Measurements from ENCODE around the gene HGFAC. TPM values are rescaled to one million over a fixed set of nuclear protein-coding genes. Genes with fewer than 3 reads are reported as not detected.

The HGFAC gene
- total and polyA plus RNA-seq, 10 of the 15 experiments (the other 5 are each of a cell fraction or from before 2014, with no cell fraction given): 0.38 TPM; not detected in 9

DNA sequence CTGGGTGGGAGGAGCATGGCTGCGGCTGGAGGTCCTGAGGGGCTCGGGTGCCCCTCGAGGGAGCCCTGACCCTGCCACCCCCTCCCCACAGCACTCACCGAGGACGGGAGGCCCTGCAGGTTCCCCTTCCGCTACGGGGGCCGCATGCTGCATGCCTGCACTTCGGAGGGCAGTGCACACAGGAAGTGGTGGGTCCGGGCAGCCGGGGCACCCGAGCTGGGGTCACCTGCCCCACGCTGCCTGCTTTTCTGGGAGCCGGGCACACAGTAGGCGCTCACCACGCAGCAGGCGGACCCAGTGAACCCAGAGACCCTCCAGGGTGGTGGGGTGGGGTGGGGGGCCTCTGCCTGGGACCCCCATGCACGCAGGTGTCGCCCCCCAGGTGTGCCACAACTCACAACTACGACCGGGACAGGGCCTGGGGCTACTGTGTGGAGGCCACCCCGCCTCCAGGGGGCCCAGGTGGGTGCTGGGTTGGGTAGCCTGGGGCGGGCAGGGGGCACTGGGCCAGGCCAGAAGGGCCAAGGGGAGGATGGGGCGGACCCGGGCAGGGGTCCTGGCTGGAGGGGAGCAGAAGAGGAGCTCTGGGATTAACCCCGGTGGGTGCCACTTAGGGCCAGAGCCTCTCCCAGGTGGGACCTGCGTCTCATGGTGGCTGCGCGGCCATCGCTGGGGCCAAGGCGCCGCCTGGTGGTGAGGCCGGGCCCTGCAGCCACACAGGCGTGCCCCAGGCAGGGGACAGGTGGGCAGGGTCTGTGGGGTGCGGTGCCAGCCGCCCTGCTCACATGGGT, 1.4 kb downstream of the HGFAC start (continued):
- TF ChIP-seq DPF2 (IDR thresholded peaks at IDR 0.05) (0 out of 2 replicates have a peak, but pooled peaks have one; percentile 22), TCF12 (IDR thresholded peaks at IDR 0.05; ENCODE audit: low read depth, low read length) (0 out of 2 replicates have a peak, but pooled peaks have one; percentile 45), TCF3 (IDR thresholded peaks at IDR 0.05; ENCODE audit: borderline replicate concordance, insufficient read depth, low read depth, low read length) (0 out of 2 replicates have a peak, but pooled peaks have one; percentile 43), BHLHE40 (IDR thresholded peaks at IDR 0.05; ENCODE audit: borderline replicate concordance in 1 of 2, low read depth in 2 of 2, low read length in 1 of 2) (peak in 1 of 2 experiments; percentile 39; a peak in 2 of 4 replicates), GATAD2B (conservative IDR thresholded peaks at IDR 0.05; ENCODE audit: low read depth) (0 out of 2 replicates have a peak, but pooled peaks have one; percentile 31), SMC3 (IDR thresholded peaks at IDR 0.05; ENCODE audit: borderline replicate concordance, low read length) (peak; percentile 100), MEF2A (IDR thresholded peaks at IDR 0.05; ENCODE audit: insufficient read depth, low read depth, low read length) (no peak), IRF3 (IDR thresholded peaks at IDR 0.05) (0 out of 2 replicates have a peak, but pooled peaks have one; percentile 28), CBX3 (IDR thresholded peaks at IDR 0.05; ENCODE audit: borderline replicate concordance, low read depth) (no peak)

DNA sequence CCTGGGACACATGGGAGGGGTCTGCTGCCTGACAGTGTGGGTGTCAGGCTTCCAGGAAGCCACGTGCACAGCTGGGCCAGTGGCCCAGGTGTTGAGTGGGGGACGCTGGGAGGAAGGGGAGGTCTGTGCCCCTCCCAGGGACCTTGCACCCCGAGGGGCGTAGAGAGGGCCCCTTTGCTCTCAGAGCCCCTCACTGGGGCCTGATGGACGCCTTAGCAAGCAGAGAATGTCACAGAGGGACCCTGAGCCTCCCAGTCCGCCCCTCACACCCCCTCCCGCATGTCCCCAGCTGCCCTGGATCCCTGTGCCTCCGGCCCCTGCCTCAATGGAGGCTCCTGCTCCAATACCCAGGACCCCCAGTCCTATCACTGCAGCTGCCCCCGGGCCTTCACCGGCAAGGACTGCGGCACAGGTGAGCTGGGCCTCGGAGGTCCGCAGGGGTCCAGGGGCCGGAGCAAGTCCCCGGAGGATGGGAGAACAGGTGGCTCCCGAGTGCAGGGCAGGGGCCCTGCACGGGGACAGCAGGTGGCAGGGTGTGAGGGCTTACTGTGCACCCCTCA, 2.1 kb downstream of the HGFAC start:
- no peak overlapping the region for H3K27ac ChIP-seq (ENCODE audit: control insufficient read depth, insufficient read depth)
- FAIRE-seq (no peak), ATAC-seq (peak; percentile 6; the same call in 1 of the 3 replicates), DNase-seq (ENCODE audit: low read depth, low spot score) (no peak)
- H3K9ac ChIP-seq (ENCODE audit: control insufficient read depth, insufficient read depth, low read length): no peak overlapping the region
- CTCF ChIA-PET: interaction anchor here (0.8 to 7.0 kb wide), 7 partner anchors 8 to 337 kb away, joined by 3 to 81 read pairs (median 3); no protein-coding TSS in a partner anchor
- H4K20me1 ChIP-seq (ENCODE audit: control insufficient read depth, insufficient read depth): no peaks in the 10 kb centered on the region
- BruUV-seq (replicated peaks): no TSS peak
- TF ChIP-seq WRNIP1 (IDR thresholded peaks at IDR 0.05; ENCODE audit: borderline replicate concordance, low read depth, low read length) (no peak), SREBF2 (IDR thresholded peaks at IDR 0.05; ENCODE audit: low read length) (no peak), NBN (IDR thresholded peaks at IDR 0.05) (no peak), IRF5 (IDR thresholded peaks at IDR 0.05; ENCODE audit: borderline replicate concordance) (no peak), LARP7 (IDR thresholded peaks at IDR 0.05) (no peak), CBFB (IDR thresholded peaks at IDR 0.05; ENCODE audit: low read depth) (no peak), RUNX3 (IDR thresholded peaks at IDR 0.05; ENCODE audit: low read length) (no peak), ASH2L (IDR thresholded peaks at IDR 0.05; ENCODE audit: borderline replicate concordance, low read depth) (no peak), MEF2B (IDR thresholded peaks at IDR 0.05; ENCODE audit: partially characterized antibody, poor library complexity, severe bottlenecking) (no peak), BHLHE40 (IDR thresholded peaks at IDR 0.05; ENCODE audit: borderline replicate concordance in 1 of 2, low read depth in 2 of 2, low read length in 1 of 2) (no peak), SMC3 (IDR thresholded peaks at IDR 0.05; ENCODE audit: borderline replicate concordance, low read length) (no peak), BACH1 (IDR thresholded peaks at IDR 0.05; ENCODE audit: borderline replicate concordance) (no peak), BRCA1 (IDR thresholded peaks at IDR 0.05; ENCODE audit: low read depth, low read length) (no peak)
- H3K27me3 ChIP-seq (replicated peaks in 1 of 2; ENCODE audit: control insufficient read depth in 2 of 2, insufficient read depth in 2 of 2, low read length in 1 of 2): no peaks in the 10 kb centered on the region
- in situ Hi-C loops (cut with MboI) (loop anchor here (10.0 kb wide), 1 partner anchor 339 kb away; no protein-coding TSS in a partner anchor), intact Hi-C loops (cut with micrococcal nuclease; ENCODE audit: unreplicated experiment) (loop anchor here (1.0 to 2.0 kb wide), 2 partner anchors 98 to 337 kb away; no protein-coding TSS in a partner anchor)
- no peaks in the 10 kb centered on the region for H3K9me3 ChIP-seq (replicated peaks; ENCODE audit: control insufficient read depth, insufficient read depth, low read length)
- no peak overlapping the region for H2AFZ ChIP-seq (ENCODE audit: control insufficient read depth, low read depth, low read length)
- no peak overlapping the region for H3K4me2 ChIP-seq (ENCODE audit: control insufficient read depth, insufficient read depth)
- 21% methylated on average over 14 of the region's 17 CpGs for WGBS (ENCODE audit: insufficient coverage, insufficient replicate concordance, low lambda C conversion rate, missing lambda C conversion rate)
- RAD21 ChIA-PET (ENCODE audit: unreplicated experiment): interaction anchor here (0.5 to 1.5 kb wide), 4 partner anchors 36 to 110 kb away, joined by 3 to 9 read pairs (median 3); no protein-coding TSS in a partner anchor
- SMC1A ChIA-PET (ENCODE audit: uncharacterized antibody, unreplicated experiment): interaction anchor here (0.9 to 5.8 kb wide), 4 partner anchors 85 to 110 kb away, joined by 3 to 35 read pairs (median 4); no protein-coding TSS in a partner anchor
- H3K79me2 ChIP-seq (ENCODE audit: control insufficient read depth, insufficient read depth, low read length): no peaks in the 10 kb centered on the region
- no peaks in the 10 kb centered on the region for H3K4me1 ChIP-seq (ENCODE audit: control insufficient read depth, insufficient read depth, low read length)
- H3K36me3 ChIP-seq (ENCODE audit: control insufficient read depth in 2 of 2, insufficient read depth in 2 of 2, low read length in 1 of 2): no peaks in the 10 kb centered on the region
- POLR2A ChIA-PET: no interaction called here
- no peak overlapping the region for H3K4me3 ChIP-seq

Data from GM12878 (cell line).